HCT116 (cell line): ENCODE results near the gene LOXHD1. TPM values are rescaled to one million over a fixed set of nuclear protein-coding genes. Genes with fewer than 3 reads are reported as not detected.

Source experiments
- ATAC-seq: fragments of 200-7000 bp; cut with Tn5 transposase; 2 replicates; pipeline ENCODE4 v1.9.1; 2020; ENCODE audit warnings: mild to moderate bottlenecking, moderate library complexity
- BruUV-seq: library from RNA; stranded (reverse); fragments of 400-500 nt; replicated peaks from 2 replicates; lab custom pipeline; 2021; lab: Mats Ljungman, UMichigan
- CTCF ChIA-PET: fragments of 300-600 bp; sonication (Branson Sonifier 250); formaldehyde crosslinking; loops from one replicate; lab custom pipeline; 2021; ENCODE audit warnings: antibody characterized with exemption; lab: Charles Lee
- POLR2A ChIA-PET: fragments of 300-600, 350-600 bp; sonication (Branson Sonifier 250); formaldehyde crosslinking; loops from one replicate; lab custom pipeline; 2021; ENCODE audit warnings: antibody characterized with exemption; lab: Charles Lee
- RAD21 ChIA-PET, 2 experiments: fragments of 300-600 bp; sonication (Branson Sonifier 250); formaldehyde crosslinking; loops; one replicate each; lab custom pipeline; 2023; ENCODE audit warnings: low total read pairs in 2 of 2; ENCODE audit not compliant: uncharacterized antibody in 2 of 2, unreplicated experiment in 2 of 2, low non-redundant PET in 1 of 2; lab: Charles Lee
- DNase-seq: peaks from one replicate; pipeline ENCODE4 v3.0.0-alpha.2; 2010; ENCODE audit warnings: low read depth, low spot score
- H2AFZ ChIP-seq: fragments of 200-600 bp; shearing (Covaris generic), sonication (generic); 2 replicates; pipeline ENCODE4 v1.6.1; 2017; ENCODE audit warnings: low read depth, mixed run types, mixed read lengths, antibody characterized with exemption, low read length; ENCODE audit not compliant: poor library complexity, severe bottlenecking
- H3K27ac ChIP-seq: 2 replicates; pipeline ENCODE4 v1.5.1; 2012; ENCODE audit warnings: low read depth, low read length
- H3K27me3 ChIP-seq: fragments of 200-600 bp; sonication (generic); 2 replicates; pipeline ENCODE4 v1.6.1; 2016; ENCODE audit warnings: mixed run types, low read length, mixed read lengths; ENCODE audit not compliant: insufficient read depth
- H3K36me3 ChIP-seq, 2 experiments: fragments of 200-500 bp in 1 of 2; fragments of 200-600 bp in 1 of 2; sonication (Bioruptor generic) in 1 of 2; sonication (generic) in 1 of 2; 2 replicates each; pipeline versions ENCODE4 v1.5.1 to v1.6.1; 2014 to 2016; ENCODE audit warnings: low read length in 2 of 2, inconsistent platforms in 1 of 2, mixed read lengths in 1 of 2, mixed run types in 1 of 2; ENCODE audit not compliant: insufficient read depth in 2 of 2, control insufficient read depth in 1 of 2
- H3K4me1 ChIP-seq, 2 experiments: fragments of 200-600 bp in 1 of 2; sonication (generic) in 1 of 2; 2 replicates each; pipeline versions ENCODE4 v1.5.1 to v1.6.1; 2012 to 2017; ENCODE audit warnings: low read length in 2 of 2, inconsistent platforms in 1 of 2, mild to moderate bottlenecking in 1 of 2, mixed read lengths in 1 of 2, mixed run types in 1 of 2, moderate library complexity in 1 of 2; ENCODE audit not compliant: insufficient read depth in 2 of 2, control insufficient read depth in 1 of 2
- H3K4me2 ChIP-seq: fragments of 200-600 bp; sonication (generic); 2 replicates; pipeline ENCODE4 v1.6.1; 2017; ENCODE audit warnings: mixed run types, low read length, mixed read lengths
- H3K4me3 ChIP-seq, 2 experiments: fragments of 200-600 bp in 1 of 2; sonication (generic) in 1 of 2; replicated peaks in 1 of 2; 2 replicates each; pipeline ENCODE4 v1.5.1; 2011 to 2016; ENCODE audit warnings: low read length in 2 of 2, control low read depth in 1 of 2, low read depth in 1 of 2, mild to moderate bottlenecking in 1 of 2, mixed read lengths in 1 of 2, mixed run types in 1 of 2
- H3K79me2 ChIP-seq: fragments of 200-600 bp; sonication (generic); 2 replicates; pipeline ENCODE4 v1.6.1; 2017; ENCODE audit warnings: mild to moderate bottlenecking, mixed run types, low read length, moderate library complexity, mixed read lengths; ENCODE audit not compliant: insufficient read depth
- H3K9ac ChIP-seq: fragments of 200-600 bp; sonication (generic); 2 replicates; pipeline ENCODE4 v1.6.1; 2016; ENCODE audit warnings: low read length, mixed read lengths
- H3K9me2 ChIP-seq: fragments of 200-600 bp; sonication (generic), shearing (Covaris generic); 2 replicates; pipeline ENCODE4 v1.6.1; 2017; ENCODE audit warnings: mixed run types, mild to moderate bottlenecking, moderate library complexity; ENCODE audit not compliant: insufficient read depth
- H3K9me3 ChIP-seq, 2 experiments: fragments of 200-500 bp in 1 of 2; fragments of 200-600 bp in 1 of 2; sonication (Bioruptor generic) in 1 of 2; sonication (generic) in 1 of 2; 2 replicates each; pipeline ENCODE4 v1.6.1; 2014 to 2017; ENCODE audit warnings: low read length in 2 of 2, mixed read lengths in 2 of 2, inconsistent platforms in 1 of 2, low read depth in 1 of 2, mild to moderate bottlenecking in 1 of 2, mixed run types in 1 of 2, moderate library complexity in 1 of 2; ENCODE audit not compliant: control insufficient read depth in 1 of 2, insufficient read depth in 1 of 2
- H4K20me1 ChIP-seq: fragments of 200-600 bp; sonication (generic), shearing (Covaris generic); 2 replicates; pipeline ENCODE4 v1.6.1; 2017; ENCODE audit warnings: mixed run types, mild to moderate bottlenecking, moderate library complexity; ENCODE audit not compliant: insufficient read depth
- ATF3 ChIP-seq: IDR thresholded peaks from 2 replicates; pipeline ENCODE4 v1.6.1; 2012
- CBX3 ChIP-seq: IDR thresholded peaks from 2 replicates; pipeline ENCODE4 v1.6.1; 2012; ENCODE audit warnings: low read depth
- CEBPB ChIP-seq: IDR thresholded peaks from 2 replicates; pipeline ENCODE4 v1.6.1; 2012; ENCODE audit warnings: low read depth
- ELF1 ChIP-seq: IDR thresholded peaks from 2 replicates; pipeline ENCODE4 v1.6.1; 2012; ENCODE audit warnings: low read depth, borderline replicate concordance
- EZH2 ChIP-seq: fragments of 200-600 bp; sonication (generic); IDR thresholded peaks from 2 replicates; pipeline ENCODE4 v1.6.1; 2017; ENCODE audit warnings: antibody characterized with exemption, mixed run types
- EZH2phosphoT487 ChIP-seq: fragments of 200-600 bp; IDR thresholded peaks from 2 replicates; pipeline ENCODE4 v1.6.1; 2018; ENCODE audit warnings: antibody characterized with exemption, borderline replicate concordance
- FOSL1 ChIP-seq: IDR thresholded peaks from 2 replicates; pipeline ENCODE4 v1.6.1; 2012; ENCODE audit warnings: low read depth
- POLR2A ChIP-seq: IDR thresholded peaks from 2 replicates; pipeline ENCODE4 v1.7.0; 2011; ENCODE audit warnings: borderline replicate concordance; ENCODE audit not compliant: insufficient read depth, insufficient read length; ENCODE audit errors: extremely low read depth
- RAD21 ChIP-seq: IDR thresholded peaks from 2 replicates; pipeline ENCODE4 v1.6.1; 2012; ENCODE audit warnings: low read depth, mild to moderate bottlenecking
- SIN3A ChIP-seq: IDR thresholded peaks from 2 replicates; pipeline ENCODE4 v1.6.1; 2012; ENCODE audit warnings: low read depth
- SRF ChIP-seq: IDR thresholded peaks from 2 replicates; pipeline ENCODE4 v1.6.1; 2012; ENCODE audit warnings: low read depth
- TCF7L2 ChIP-seq: IDR thresholded peaks from 2 replicates; pipeline ENCODE4 v1.7.0; 2011; ENCODE audit warnings: borderline replicate concordance, inconsistent platforms; ENCODE audit not compliant: insufficient read depth, insufficient read length; ENCODE audit errors: extremely low read depth
- ZBTB33 ChIP-seq: IDR thresholded peaks from 2 replicates; pipeline ENCODE4 v1.6.1; 2011; ENCODE audit warnings: mild to moderate bottlenecking, low read length, moderate library complexity; ENCODE audit not compliant: insufficient replicate concordance; ENCODE audit errors: extremely low read depth
- ZFX ChIP-seq: fragments of 450-650 bp; IDR thresholded peaks from 2 replicates; pipeline ENCODE4 v1.6.1; 2017
- intact Hi-C: fragments of 100-400 bp; cut with micrococcal nuclease; formaldehyde crosslinking; loops from 2 replicates; pipeline ENCODE4 v1.10.0; 2022
- total RNA-seq: library from RNA; stranded (reverse); gene quantifications from one replicate; pipeline ENCODE4 v1.2.1, GENCODE V29; 2021; ENCODE audit not compliant: unreplicated experiment

Gene LOXHD1
- total RNA-seq, 1 experiment from 2014 or later = not detected

GRCh38 chr18:46559296-46559695, 97.7 kb downstream of the LOXHD1 start:
- no peaks in the 10 kb centered on the region for H4K20me1 ChIP-seq
- TF ChIP-seq ZBTB33 = no peak
- TF ChIP-seq EZH2phosphoT487 = no peak
- no peak for TF ChIP-seq FOSL1
- no peak for TF ChIP-seq SRF
- no peak for TF ChIP-seq CBX3
- TF ChIP-seq RAD21 = no peak
- TF ChIP-seq TCF7L2 = no peak
- TF ChIP-seq POLR2A = no peak
- TF ChIP-seq ELF1 = no peak
- TF ChIP-seq ATF3 = no peak
- TF ChIP-seq ZFX = no peak
- TF ChIP-seq SIN3A = no peak
- no peak for TF ChIP-seq CEBPB
- no peak for TF ChIP-seq EZH2
- RAD21 ChIA-PET = no interaction called here
- intact Hi-C loops = no loop called here
- BruUV-seq = no TSS peak
- peaks cover 23% of the 10 kb centered on the region; the same call in 1 of the 2 replicates for H3K27me3 ChIP-seq
- ATAC-seq (no peak), DNase-seq (no peak)
- H3K9me3 ChIP-seq = no peaks in the 10 kb centered on the region
- no peaks in the 10 kb centered on the region for H3K36me3 ChIP-seq
- no peak overlapping the region for H3K4me2 ChIP-seq
- H3K4me3 ChIP-seq = no peak overlapping the region
- H3K27ac ChIP-seq = no peak overlapping the region
- H3K9ac ChIP-seq = no peak overlapping the region
- H2AFZ ChIP-seq = no peak overlapping the region
- no peaks in the 10 kb centered on the region for H3K79me2 ChIP-seq
- CTCF ChIA-PET = interaction anchor here (0.7 kb wide), 1 partner anchor 99 kb away, joined by 4 read pairs; no protein-coding TSS in a partner anchor
- POLR2A ChIA-PET = no interaction called here
- no peaks in the 10 kb centered on the region for H3K9me2 ChIP-seq
- H3K4me1 ChIP-seq = no peaks in the 10 kb centered on the region
